ENCODE data around the gene CAV3. TPM values are rescaled to one million over a fixed set of nuclear protein-coding genes. Genes with fewer than 3 reads are reported as not detected.

Gene CAV3
- not detected for total RNA-seq

GRCh38 chr3:8733332-8734094 is at the start of gene CAV3:
Gene CAV3, plus strand, starts transcription at chr3:8733802. Its CDS starts 75 bp downstream, at chr3:8733877.

GRCh38 chr3:8769088-8769822 is 35.7 kb downstream of the CAV3 start, which contains the start of gene OXTR:
Gene OXTR, minus strand, starts transcription at chr3:8769613. Its CDS starts 1,426 bp downstream, at chr3:8768187.

Other genes with a start within 250 kb of the CAV3 start
- gene LMCD1, start 232.0 kb upstream of the CAV3 start, total RNA-seq = 10 to 100 TPM; 10.7 to 11.0 TPM
- under 1 TPM in 1 of 2 donors, not detected in 1; 0.67 TPM for gene SSUH2, start 89.0 kb upstream of the CAV3 start, total RNA-seq
- under 1 TPM; 0.67 to 0.69 TPM for gene OXTR, start 35.8 kb downstream of the CAV3 start, total RNA-seq
- gene RAD18, start 229.7 kb downstream of the CAV3 start, total RNA-seq = 10 to 100 TPM; 11.4 to 21.3 TPM